Endothelial cell of umbilical vein (primary cell): ENCODE data around the gene FIS1. TPM values are rescaled to one million over a fixed set of nuclear protein-coding genes. Genes with fewer than 3 reads are reported as not detected.

Source experiments
- BruUV-seq: library from RNA; stranded (reverse); fragments of 400-500 nt; replicated peaks from 2 replicates; lab custom pipeline; 2021; lab: Mats Ljungman, UMichigan
- CTCF ChIA-PET: fragments of 300-600, 350-600 bp; sonication (Branson Sonifier 250); formaldehyde crosslinking; loops from one replicate; lab custom pipeline; 2021; ENCODE audit warnings: antibody characterized with exemption, inconsistent platforms; lab: Charles Lee
- POLR2A ChIA-PET: fragments of 300-600, 350-600 bp; sonication (Branson Sonifier 250); formaldehyde crosslinking; loops from one replicate; lab custom pipeline; 2021; ENCODE audit warnings: antibody characterized with exemption, inconsistent platforms; lab: Charles Lee
- DNase-seq: peaks from one replicate; pipeline ENCODE4 v3.0.0-alpha.2; 2011; ENCODE audit warnings: low read depth, low spot score
- FAIRE-seq: peaks from 2 replicates; lab custom pipeline; 2011; peaks lifted over from hg19 to GRCh38; lab: Jason Lieb, UNC
- H2AFZ ChIP-seq: 2 replicates; pipeline ENCODE4 v1.6.0; 2012; ENCODE audit warnings: low read depth, low read length, control low read depth, inconsistent platforms
- H3K27ac ChIP-seq: 2 replicates; pipeline ENCODE4 v1.5.1; 2011; ENCODE audit warnings: low read depth, mild to moderate bottlenecking, control low read depth, low read length, moderate library complexity; ENCODE audit not compliant: insufficient read depth
- H3K27me3 ChIP-seq, 2 experiments: 2 replicates each; pipeline versions ENCODE4 v1.6.0 to v1.6.1; 2011; ENCODE audit warnings: low read length in 2 of 2, mixed read lengths in 1 of 2; ENCODE audit not compliant: control insufficient read depth in 2 of 2, insufficient read depth in 2 of 2
- H3K36me3 ChIP-seq, 2 experiments: 2 replicates in 1 of 2; 3 replicates in 1 of 2; pipeline ENCODE4 v1.5.1; 2011; ENCODE audit warnings: low read length in 2 of 2, mild to moderate bottlenecking in 1 of 2, moderate library complexity in 1 of 2; ENCODE audit not compliant: control insufficient read depth in 2 of 2, insufficient read depth in 2 of 2; ENCODE audit errors: extremely low read depth in 1 of 2
- H3K4me1 ChIP-seq: 3 replicates; pipeline ENCODE4 v1.5.1; 2011; ENCODE audit warnings: mild to moderate bottlenecking, low read length; ENCODE audit not compliant: control insufficient read depth, insufficient read depth; ENCODE audit errors: extremely low read depth
- H3K4me2 ChIP-seq: 2 replicates; pipeline ENCODE4 v1.6.1; 2011; ENCODE audit warnings: low read length, control low read depth, mixed read lengths; ENCODE audit not compliant: insufficient read depth
- H3K4me3 ChIP-seq, 3 experiments: fragments of 200-600 bp in 1 of 3; sonication (generic), shearing (Covaris generic) in 1 of 3; replicated peaks in 1 of 3; 2 replicates each; pipeline ENCODE4 v1.5.1; 2011 to 2016; ENCODE audit warnings: control low read depth in 3 of 3, low read length in 3 of 3, mild to moderate bottlenecking in 2 of 3, inconsistent platforms in 1 of 3, low read depth in 1 of 3, moderate library complexity in 1 of 3; ENCODE audit not compliant: insufficient read depth in 1 of 3
- H3K79me2 ChIP-seq: 2 replicates; pipeline ENCODE4 v1.6.0; 2012; ENCODE audit warnings: low read length, inconsistent platforms; ENCODE audit not compliant: control insufficient read depth, insufficient read depth
- H3K9ac ChIP-seq: replicated peaks from 2 replicates; pipeline ENCODE3; 2011; ENCODE audit warnings: low read length, control low read depth; ENCODE audit not compliant: insufficient read depth; ENCODE audit errors: extremely low read depth
- H3K9me1 ChIP-seq: replicated peaks from 3 replicates; pipeline ENCODE4 v1.6.0; 2011; ENCODE audit warnings: mild to moderate bottlenecking, low read length; ENCODE audit not compliant: control insufficient read depth, insufficient read depth; ENCODE audit errors: extremely low read depth
- H3K9me3 ChIP-seq: replicated peaks from 2 replicates; pipeline ENCODE4 v1.5.1; 2012; ENCODE audit warnings: low read length, inconsistent platforms; ENCODE audit not compliant: control insufficient read depth, insufficient read depth
- H4K20me1 ChIP-seq: replicated peaks from 2 replicates; pipeline ENCODE3; 2011; ENCODE audit warnings: mild to moderate bottlenecking, low read length; ENCODE audit not compliant: control insufficient read depth, insufficient read depth; ENCODE audit errors: extremely low read depth
- EZH2 ChIP-seq: IDR thresholded peaks from 2 replicates; pipeline ENCODE4 v1.6.1; 2012; ENCODE audit warnings: borderline replicate concordance, low read depth, mild to moderate bottlenecking, moderate library complexity, low read length, inconsistent platforms; ENCODE audit not compliant: severe bottlenecking
- FOS ChIP-seq: IDR thresholded peaks from 2 replicates; pipeline ENCODE4 v1.6.1; 2011; ENCODE audit warnings: mild to moderate bottlenecking, low read length, moderate library complexity, borderline replicate concordance; ENCODE audit not compliant: insufficient read depth
- GATA2 ChIP-seq: IDR thresholded peaks from 2 replicates; pipeline ENCODE4 v1.7.0; 2011; ENCODE audit warnings: low read depth, mild to moderate bottlenecking, moderate library complexity, mixed read lengths, low read length; ENCODE audit not compliant: insufficient read length, insufficient read depth
- JUN ChIP-seq: IDR thresholded peaks from 2 replicates; pipeline ENCODE4 v1.6.1; 2011; ENCODE audit warnings: borderline replicate concordance, low read depth; ENCODE audit not compliant: insufficient read length, insufficient read depth
- MAX ChIP-seq: IDR thresholded peaks from 2 replicates; pipeline ENCODE4 v1.6.1; 2011; ENCODE audit not compliant: insufficient read depth, insufficient read length
- MYC ChIP-seq: IDR thresholded peaks from one replicate; pipeline ENCODE4 v1.6.1; 2011; ENCODE audit warnings: mild to moderate bottlenecking, low read depth, low read length
- POLR2A ChIP-seq: IDR thresholded peaks from 2 replicates; pipeline ENCODE4 v1.6.1; 2012; ENCODE audit warnings: low read depth, mild to moderate bottlenecking, control low read depth, low read length
- POLR2AphosphoS5 ChIP-seq: IDR thresholded peaks from 2 replicates; pipeline ENCODE4 v1.6.1; 2012; ENCODE audit warnings: low read depth, mild to moderate bottlenecking, control low read depth, low read length, moderate library complexity; ENCODE audit not compliant: insufficient read depth
- dilution Hi-C: fragments of 300-500 bp; cut with MboI; formaldehyde crosslinking; loops from one replicate; pipeline ENCODE4 v1.15.0; 2019; ENCODE audit warnings: low sequenced_read_pairs; ENCODE audit not compliant: extremely low pct_ligation_motif_present
- intact Hi-C: fragments of 100-400 bp; cut with micrococcal nuclease; formaldehyde crosslinking; loops from one replicate; pipeline ENCODE4 v1.10.0; 2022
- polyA plus RNA-seq, 4 experiments: library from polyadenylated mRNA; depleted of rRNA in 3 of 4; stranded (reverse) in 3 of 4; unstranded in 1 of 4; fragments of >200 nt; gene quantifications; 2 replicates each; pipeline versions ENCODE4 v1.2.1 to v1.2.3, GENCODE V29; 2011 to 2012; ENCODE audit warnings: missing spikeins in 1 of 4
- total RNA-seq: library from RNA; stranded (reverse); gene quantifications from 2 replicates; pipeline ENCODE4 v1.2.3, GENCODE V29; 2021
- TF ChIP-seq, protein P1 (sequence below), 2 donors: IDR thresholded peaks; 1 replicate in 1 of 2; 2 replicates in 1 of 2; pipeline ENCODE4 v1.5.1; 2011; ENCODE audit warnings: low read length in 2 of 2, mild to moderate bottlenecking in 2 of 2, moderate library complexity in 2 of 2, control low read depth in 1 of 2, inconsistent platforms in 1 of 2, low read depth in 1 of 2; ENCODE audit not compliant: insufficient read depth in 1 of 2; ENCODE audit errors: extremely low read depth in 1 of 2

FIS1 gene
- total and polyA plus RNA-seq, 2 donors (not counting 3 experiments of a cell fraction or from before 2014, with no cell fraction given) = 132 to 330 TPM

DNA sequence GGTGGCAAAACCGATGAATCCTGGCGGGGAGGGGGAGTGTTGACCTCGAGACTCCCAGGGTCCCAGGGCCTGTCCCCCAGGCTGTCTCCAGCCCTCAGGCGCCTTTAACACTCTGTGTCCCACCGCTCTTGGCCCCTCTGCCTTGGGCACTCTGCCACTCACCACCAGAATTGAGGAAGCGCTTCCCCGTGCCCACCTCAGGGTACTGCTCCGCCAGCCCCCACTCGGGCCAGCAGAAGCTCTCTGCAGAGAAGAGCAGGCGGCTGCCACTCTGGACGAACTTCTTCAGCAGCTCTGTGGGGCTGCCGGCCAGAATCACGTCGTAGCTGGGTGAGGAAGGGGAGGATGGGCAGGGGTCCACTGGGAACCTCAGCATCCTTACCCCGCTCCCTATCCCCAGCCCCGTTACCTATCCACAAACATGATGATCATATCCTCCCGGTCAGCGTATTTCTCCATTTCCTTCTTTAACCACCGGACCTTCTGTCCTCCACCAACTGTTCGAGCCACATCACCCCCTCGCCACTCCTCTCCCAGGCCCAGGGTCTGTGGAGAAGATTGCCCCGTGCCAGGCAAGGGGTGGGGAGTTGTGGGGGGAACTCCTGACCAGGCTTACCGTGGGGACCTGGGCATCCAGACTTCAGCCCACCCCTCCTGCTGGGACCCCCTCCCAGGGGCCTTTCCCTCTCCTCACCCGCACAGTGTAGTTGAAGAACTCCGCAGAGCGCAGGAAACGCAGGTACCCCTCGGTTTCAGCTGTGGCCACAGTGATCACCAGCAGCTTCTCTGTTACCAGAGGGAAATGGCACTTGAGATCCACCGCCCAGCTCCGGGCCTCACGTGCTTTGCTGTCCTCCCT lies 28.7 kb downstream of the FIS1 start:
- Histone ChIP-seq H3K9me1 (no peaks in the 10 kb centered on the region), H3K9me3 (no peaks in the 10 kb centered on the region), H4K20me1 (no peaks in the 10 kb centered on the region), H3K9ac (peak overlapping the region; percentile 43), H2AFZ (peak overlapping the region; percentile 33), H3K4me1 (peaks cover 13% of the 10 kb centered on the region), H3K4me2 (peak overlapping the region; percentile 93), H3K36me3 (peaks cover 8 to 24% of the 10 kb centered on the region in 2 experiments), H3K4me3 (peak overlapping the region; percentile 75 to 84 (median 78)), H3K79me2 (peaks cover 45% of the 10 kb centered on the region), H3K27me3 (no peaks in the 10 kb centered on the region), H3K27ac (no peak overlapping the region)
- DNase-seq = no peak
- BruUV-seq = no TSS peak
- intact Hi-C loops (no loop called here), dilution Hi-C loops (no loop called here)
- peak; percentile 66 for FAIRE-seq
- ChIA-PET CTCF (interaction anchor here (0.7 to 4.5 kb wide), 10 partner anchors 8 to 105 kb away, joined by 3 to 112 read pairs (median 10); partner anchors contain the start of genes CLDN15, FIS1 and IFT22), POLR2A (interaction anchor here (0.6 kb wide), 1 partner anchor 9 kb away, joined by 4 read pairs; no protein-coding TSS in a partner anchor)
- TF ChIP-seq MYC (no peak), JUN (no peak), GATA2 (no peak), MAX (no peak), POLR2AphosphoS5 (no peak), EZH2 (no peak), FOS (no peak), POLR2A (no peak)
- TF ChIP-seq, protein P1, sequence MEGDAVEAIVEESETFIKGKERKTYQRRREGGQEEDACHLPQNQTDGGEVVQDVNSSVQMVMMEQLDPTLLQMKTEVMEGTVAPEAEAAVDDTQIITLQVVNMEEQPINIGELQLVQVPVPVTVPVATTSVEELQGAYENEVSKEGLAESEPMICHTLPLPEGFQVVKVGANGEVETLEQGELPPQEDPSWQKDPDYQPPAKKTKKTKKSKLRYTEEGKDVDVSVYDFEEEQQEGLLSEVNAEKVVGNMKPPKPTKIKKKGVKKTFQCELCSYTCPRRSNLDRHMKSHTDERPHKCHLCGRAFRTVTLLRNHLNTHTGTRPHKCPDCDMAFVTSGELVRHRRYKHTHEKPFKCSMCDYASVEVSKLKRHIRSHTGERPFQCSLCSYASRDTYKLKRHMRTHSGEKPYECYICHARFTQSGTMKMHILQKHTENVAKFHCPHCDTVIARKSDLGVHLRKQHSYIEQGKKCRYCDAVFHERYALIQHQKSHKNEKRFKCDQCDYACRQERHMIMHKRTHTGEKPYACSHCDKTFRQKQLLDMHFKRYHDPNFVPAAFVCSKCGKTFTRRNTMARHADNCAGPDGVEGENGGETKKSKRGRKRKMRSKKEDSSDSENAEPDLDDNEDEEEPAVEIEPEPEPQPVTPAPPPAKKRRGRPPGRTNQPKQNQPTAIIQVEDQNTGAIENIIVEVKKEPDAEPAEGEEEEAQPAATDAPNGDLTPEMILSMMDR (IDR thresholded peaks at IDR 0.05; ENCODE audit: extremely low read depth in 1 of 2, insufficient read depth in 1 of 2, low read depth in 1 of 2, low read length in 2 of 2) = no peak
